HepG2 (cell line): ENCODE measurements around the gene AHNAK. TPM values are rescaled to one million over a fixed set of nuclear protein-coding genes. Genes with fewer than 3 reads are reported as not detected.

ENCODE experiments used
- CBFB ChIP-seq: sonication (generic); formaldehyde crosslinking; IDR thresholded peaks from 2 replicates; pipeline ENCODE4 v1.4.0; 2020; ENCODE audit warnings: missing genetic modification reagents
- DR1 ChIP-seq: sonication (generic); formaldehyde crosslinking; IDR thresholded peaks from 2 replicates; pipeline ENCODE4 v1.8.0; 2021; ENCODE audit warnings: mild to moderate bottlenecking, missing genetic modification reagents, inconsistent platforms
- SIN3B ChIP-seq: fragments of 150-350 bp; IDR thresholded peaks from 2 replicates; pipeline ENCODE4 v1.6.1; 2014; ENCODE audit warnings: low read length
- STAG1 ChIP-seq: sonication (generic); formaldehyde crosslinking; IDR thresholded peaks from 2 replicates; pipeline ENCODE4 v1.4.0; 2020; ENCODE audit warnings: missing genetic modification reagents
- ZNF12 ChIP-seq: sonication (generic); formaldehyde crosslinking; IDR thresholded peaks from 2 replicates; pipeline ENCODE4 v1.5.0; 2020; ENCODE audit warnings: missing genetic modification reagents
- ZNF282 ChIP-seq: fragments of 450-650 bp; IDR thresholded peaks from 2 replicates; pipeline ENCODE4 v1.6.1; 2018; ENCODE audit not compliant: partially characterized antibody
- ZNF337 ChIP-seq: sonication (generic); formaldehyde crosslinking; IDR thresholded peaks from 2 replicates; pipeline ENCODE4 v1.5.1; 2020; ENCODE audit warnings: missing genetic modification reagents, low read depth, mild to moderate bottlenecking, borderline replicate concordance
- ZNF382 ChIP-seq: sonication (generic); formaldehyde crosslinking; IDR thresholded peaks from 2 replicates; pipeline ENCODE4 v1.5.0; 2020; ENCODE audit warnings: missing genetic modification reagents, mild to moderate bottlenecking, borderline replicate concordance
- ZNF432 ChIP-seq: sonication (generic); formaldehyde crosslinking; IDR thresholded peaks from 2 replicates; pipeline ENCODE4 v1.5.0; 2020; ENCODE audit warnings: missing genetic modification reagents, mild to moderate bottlenecking, borderline replicate concordance
- polyA plus RNA-seq, 8 experiments: library from polyadenylated mRNA; depleted of rRNA in 3 of 8; stranded (reverse) in 7 of 8; unstranded in 1 of 8; fragments of >200 nt; fragmentation: Illumina TruSeq in 4 of 8; extraction: Trizol in 4 of 8; gene quantifications; 2 replicates each; pipeline versions ENCODE4 v1.2.1 to v1.2.3, GENCODE V29; 2011 to 2016; ENCODE audit warnings: low read depth in 4 of 8, missing spikeins in 1 of 8, mixed read lengths in 1 of 8; ENCODE audit not compliant: insufficient read depth in 1 of 8
- total RNA-seq, 5 experiments: library from RNA; depleted of rRNA; stranded (reverse); fragments of >200 nt; fragmentation: Illumina TruSeq; extraction: Trizol; gene quantifications; 2 replicates each; pipeline ENCODE4 v1.2.3, GENCODE V29; 2016; ENCODE audit warnings: low read depth in 1 of 5
- TF ChIP-seq, protein P1 (sequence below): sonication (generic); formaldehyde crosslinking; IDR thresholded peaks from 2 replicates; pipeline ENCODE4 v1.4.0; 2020; ENCODE audit warnings: missing genetic modification reagents
- TF ChIP-seq, protein P2 (sequence below): sonication (generic); formaldehyde crosslinking; IDR thresholded peaks from 2 replicates; pipeline ENCODE4 v1.4.0; 2020; ENCODE audit warnings: missing genetic modification reagents

The AHNAK gene
- total and polyA plus RNA-seq, 2 of the 13 experiments (the other 11 are each of a cell fraction or from before 2014, with no cell fraction given), result 23.4 to 25.0 TPM

DNA sequence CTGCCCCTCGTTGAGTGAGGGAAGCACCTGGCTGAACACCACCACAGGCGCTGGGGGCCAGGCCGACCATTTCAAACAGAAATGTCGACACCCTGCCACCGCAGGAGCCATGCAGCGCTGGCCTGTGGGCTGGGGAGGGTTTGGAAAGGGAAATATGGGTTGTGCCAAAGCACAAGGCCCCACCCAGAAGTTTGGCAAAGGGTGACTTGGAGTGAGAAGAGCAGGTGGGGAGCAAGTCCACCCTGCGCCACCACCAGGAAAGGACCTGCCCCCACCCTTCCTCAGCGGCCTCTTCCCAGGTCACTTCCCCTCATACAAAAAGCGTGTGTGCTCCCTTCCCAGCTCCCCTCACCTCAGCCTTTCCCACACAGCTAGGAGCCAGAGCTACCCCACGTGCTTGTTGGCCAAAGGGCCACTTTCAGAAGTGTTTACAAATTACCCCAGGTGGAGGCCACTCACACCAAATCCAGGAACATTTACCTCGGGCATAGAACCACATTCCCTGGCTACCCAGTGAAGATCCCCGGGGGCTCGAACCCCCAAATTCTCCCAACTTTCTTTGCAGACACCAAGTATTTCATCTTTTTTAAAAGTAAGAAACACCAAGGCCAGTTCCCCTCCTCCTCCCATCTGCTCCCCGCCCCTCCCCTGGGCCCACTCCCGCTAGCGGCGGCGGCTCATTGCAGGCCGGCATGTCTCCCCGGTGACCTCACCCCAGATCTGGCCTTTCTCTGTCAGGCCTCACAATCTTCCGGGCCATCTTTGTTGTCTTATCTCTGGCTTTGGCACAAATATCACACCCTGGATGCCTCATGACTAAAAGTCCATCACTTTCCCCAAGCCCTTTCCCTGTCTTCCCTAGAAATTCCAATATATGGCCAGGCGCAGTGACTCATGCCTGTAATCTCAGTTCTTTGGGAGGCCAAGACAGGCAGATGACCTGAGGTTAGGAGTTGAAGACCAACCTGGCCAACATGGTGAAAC is 148.3 kb downstream of the AHNAK start (continued):
- TF ChIP-seq ZNF382 (CRISPR knock-in tag), result no peak
- no peak for TF ChIP-seq ZNF282
- no peak for TF ChIP-seq ZNF337 (CRISPR knock-in tag)
- TF ChIP-seq, protein P1, sequence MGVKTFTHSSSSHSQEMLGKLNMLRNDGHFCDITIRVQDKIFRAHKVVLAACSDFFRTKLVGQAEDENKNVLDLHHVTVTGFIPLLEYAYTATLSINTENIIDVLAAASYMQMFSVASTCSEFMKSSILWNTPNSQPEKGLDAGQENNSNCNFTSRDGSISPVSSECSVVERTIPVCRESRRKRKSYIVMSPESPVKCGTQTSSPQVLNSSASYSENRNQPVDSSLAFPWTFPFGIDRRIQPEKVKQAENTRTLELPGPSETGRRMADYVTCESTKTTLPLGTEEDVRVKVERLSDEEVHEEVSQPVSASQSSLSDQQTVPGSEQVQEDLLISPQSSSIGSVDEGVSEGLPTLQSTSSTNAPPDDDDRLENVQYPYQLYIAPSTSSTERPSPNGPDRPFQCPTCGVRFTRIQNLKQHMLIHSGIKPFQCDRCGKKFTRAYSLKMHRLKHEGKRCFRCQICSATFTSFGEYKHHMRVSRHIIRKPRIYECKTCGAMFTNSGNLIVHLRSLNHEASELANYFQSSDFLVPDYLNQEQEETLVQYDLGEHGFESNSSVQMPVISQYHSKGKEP, result no peak
- no peak for TF ChIP-seq ZNF12 (CRISPR knock-in tag)
- no peak for TF ChIP-seq STAG1 (CRISPR knock-in tag)
- no peak for TF ChIP-seq DR1 (CRISPR knock-in tag)
- TF ChIP-seq ZNF432 (CRISPR knock-in tag), result no peak
- TF ChIP-seq, protein P2, sequence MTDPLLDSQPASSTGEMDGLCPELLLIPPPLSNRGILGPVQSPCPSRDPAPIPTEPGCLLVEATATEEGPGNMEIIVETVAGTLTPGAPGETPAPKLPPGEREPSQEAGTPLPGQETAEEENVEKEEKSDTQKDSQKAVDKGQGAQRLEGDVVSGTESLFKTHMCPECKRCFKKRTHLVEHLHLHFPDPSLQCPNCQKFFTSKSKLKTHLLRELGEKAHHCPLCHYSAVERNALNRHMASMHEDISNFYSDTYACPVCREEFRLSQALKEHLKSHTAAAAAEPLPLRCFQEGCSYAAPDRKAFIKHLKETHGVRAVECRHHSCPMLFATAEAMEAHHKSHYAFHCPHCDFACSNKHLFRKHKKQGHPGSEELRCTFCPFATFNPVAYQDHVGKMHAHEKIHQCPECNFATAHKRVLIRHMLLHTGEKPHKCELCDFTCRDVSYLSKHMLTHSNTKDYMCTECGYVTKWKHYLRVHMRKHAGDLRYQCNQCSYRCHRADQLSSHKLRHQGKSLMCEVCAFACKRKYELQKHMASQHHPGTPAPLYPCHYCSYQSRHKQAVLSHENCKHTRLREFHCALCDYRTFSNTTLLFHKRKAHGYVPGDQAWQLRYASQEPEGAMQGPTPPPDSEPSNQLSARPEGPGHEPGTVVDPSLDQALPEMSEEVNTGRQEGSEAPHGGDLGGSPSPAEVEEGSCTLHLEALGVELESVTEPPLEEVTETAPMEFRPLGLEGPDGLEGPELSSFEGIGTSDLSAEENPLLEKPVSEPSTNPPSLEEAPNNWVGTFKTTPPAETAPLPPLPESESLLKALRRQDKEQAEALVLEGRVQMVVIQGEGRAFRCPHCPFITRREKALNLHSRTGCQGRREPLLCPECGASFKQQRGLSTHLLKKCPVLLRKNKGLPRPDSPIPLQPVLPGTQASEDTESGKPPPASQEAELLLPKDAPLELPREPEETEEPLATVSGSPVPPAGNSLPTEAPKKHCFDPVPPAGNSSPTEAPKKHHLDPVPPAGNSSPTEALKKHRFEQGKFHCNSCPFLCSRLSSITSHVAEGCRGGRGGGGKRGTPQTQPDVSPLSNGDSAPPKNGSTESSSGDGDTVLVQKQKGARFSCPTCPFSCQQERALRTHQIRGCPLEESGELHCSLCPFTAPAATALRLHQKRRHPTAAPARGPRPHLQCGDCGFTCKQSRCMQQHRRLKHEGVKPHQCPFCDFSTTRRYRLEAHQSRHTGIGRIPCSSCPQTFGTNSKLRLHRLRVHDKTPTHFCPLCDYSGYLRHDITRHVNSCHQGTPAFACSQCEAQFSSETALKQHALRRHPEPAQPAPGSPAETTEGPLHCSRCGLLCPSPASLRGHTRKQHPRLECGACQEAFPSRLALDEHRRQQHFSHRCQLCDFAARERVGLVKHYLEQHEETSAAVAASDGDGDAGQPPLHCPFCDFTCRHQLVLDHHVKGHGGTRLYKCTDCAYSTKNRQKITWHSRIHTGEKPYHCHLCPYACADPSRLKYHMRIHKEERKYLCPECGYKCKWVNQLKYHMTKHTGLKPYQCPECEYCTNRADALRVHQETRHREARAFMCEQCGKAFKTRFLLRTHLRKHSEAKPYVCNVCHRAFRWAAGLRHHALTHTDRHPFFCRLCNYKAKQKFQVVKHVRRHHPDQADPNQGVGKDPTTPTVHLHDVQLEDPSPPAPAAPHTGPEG (CRISPR knock-in tag), result no peak
- no peak for TF ChIP-seq CBFB (CRISPR knock-in tag)
- TF ChIP-seq SIN3B, result no peak
- TF ChIP-seq, all 625 proteins: peak for 52
